Type B pancreatic cell (in vitro differentiated cells): ENCODE data around the gene XRCC1. TPM values are rescaled to one million over a fixed set of nuclear protein-coding genes. Genes with fewer than 3 reads are reported as not detected.

ENCODE experiments used
- DNase-seq: peaks from one replicate; pipeline ENCODE4 v3.0.0; 2021; ENCODE audit warnings: mixed read lengths; ENCODE audit not compliant: unreplicated experiment; ENCODE audit errors: extremely low spot score
- H3K27ac Mint-ChIP-seq: 2 replicates; pipeline ENCODE4 v1.8.0; 2021; ENCODE audit warnings: mild to moderate bottlenecking, mixed read lengths
- H3K27me3 Mint-ChIP-seq: 2 replicates; pipeline ENCODE4 v1.8.0; 2021; ENCODE audit warnings: mixed read lengths
- H3K36me3 Mint-ChIP-seq: 2 replicates; pipeline ENCODE4 v1.8.0; 2021; ENCODE audit warnings: mixed read lengths
- H3K4me1 Mint-ChIP-seq: one replicate; pipeline ENCODE4 v1.8.0; 2021; ENCODE audit warnings: mixed read lengths; ENCODE audit not compliant: unreplicated experiment
- H3K4me3 Mint-ChIP-seq: 2 replicates; pipeline ENCODE4 v1.8.0; 2021; ENCODE audit warnings: mild to moderate bottlenecking, mixed read lengths
- H3K9me3 Mint-ChIP-seq: 2 replicates; pipeline ENCODE4 v1.8.0; 2021; ENCODE audit warnings: mixed read lengths
- CTCF ChIP-seq: fragments of 200-600 bp; sonication (generic); conservative IDR thresholded peaks from 2 replicates; pipeline ENCODE4 v1.5.0; 2021; ENCODE audit warnings: antibody characterized with exemption, mild to moderate bottlenecking
- total RNA-seq: library from RNA; stranded (reverse); gene quantifications from 2 replicates; pipeline ENCODE4 v1.2.1, GENCODE V29; 2021; ENCODE audit warnings: low replicate concordance

The XRCC1 gene
- total RNA-seq, 1 donor from 2014 or later: 63.7 TPM

GRCh38 chr19:43612374-43612773, 37.0 kb upstream of the XRCC1 start:
- H3K4me3 Mint-ChIP-seq: no peak overlapping the region
- no peak for TF ChIP-seq CTCF
- DNase-seq: no peak
- H3K4me1 Mint-ChIP-seq: peaks cover 16% of the 10 kb centered on the region
- no peak overlapping the region for H3K27ac Mint-ChIP-seq
- no peaks in the 10 kb centered on the region for H3K27me3 Mint-ChIP-seq
- H3K36me3 Mint-ChIP-seq: peaks cover 31% of the 10 kb centered on the region
- H3K9me3 Mint-ChIP-seq: no peaks in the 10 kb centered on the region

GRCh38 chr19:43611788-43612187, 36.5 kb upstream of the XRCC1 start, which contains the start of gene SRRM5:
SRRM5 (plus strand) TSS chr19:43612088; CDS start chr19:43612122, 34 bp downstream.
- TF ChIP-seq CTCF: no peak
- peaks cover 16% of the 10 kb centered on the region for H3K4me1 Mint-ChIP-seq
- no peaks in the 10 kb centered on the region for H3K27me3 Mint-ChIP-seq
- H3K27ac Mint-ChIP-seq: no peak within 1 kb of the TSS
- DNase-seq: no peak
- H3K4me3 Mint-ChIP-seq: no peak within 1 kb of the TSS
- peaks cover 34% of the 10 kb centered on the region for H3K36me3 Mint-ChIP-seq
- H3K9me3 Mint-ChIP-seq: no peaks in the 10 kb centered on the region

DNA sequence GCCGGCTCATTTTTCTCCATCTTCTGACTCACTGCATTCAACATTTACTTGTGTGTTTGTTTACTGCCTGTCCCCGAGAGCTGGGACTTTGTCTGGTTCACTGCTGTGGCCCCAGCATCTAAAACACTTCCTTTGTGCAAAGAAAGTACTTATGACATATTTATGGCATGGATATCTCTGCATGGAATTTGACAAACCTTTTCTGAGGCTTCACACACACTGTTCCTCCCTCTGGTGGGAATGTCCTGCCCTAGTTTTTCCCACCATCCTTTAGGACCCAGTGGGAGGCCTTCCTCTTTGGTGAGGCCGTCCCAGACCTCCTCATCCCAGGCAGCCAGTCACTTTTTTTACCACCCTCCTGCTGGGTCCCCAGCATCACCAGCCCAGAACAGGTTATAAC, 35.2 kb upstream of the XRCC1 start:
- peaks cover 13% of the 10 kb centered on the region for H3K4me1 Mint-ChIP-seq
- H3K4me3 Mint-ChIP-seq: no peak overlapping the region
- H3K9me3 Mint-ChIP-seq: no peaks in the 10 kb centered on the region
- no peak for DNase-seq
- H3K27ac Mint-ChIP-seq: no peak overlapping the region
- peaks cover 31% of the 10 kb centered on the region for H3K36me3 Mint-ChIP-seq
- H3K27me3 Mint-ChIP-seq: no peaks in the 10 kb centered on the region
- TF ChIP-seq CTCF: no peak

- H3K36me3 Mint-ChIP-seq: peaks cover 31% of the 10 kb centered on the region
- TF ChIP-seq CTCF: no peak
- H3K4me3 Mint-ChIP-seq: no peak overlapping the region
- H3K4me1 Mint-ChIP-seq: peaks cover 12% of the 10 kb centered on the region
- H3K27ac Mint-ChIP-seq: no peak overlapping the region
- no peaks in the 10 kb centered on the region for H3K9me3 Mint-ChIP-seq
- no peak for DNase-seq
- no peaks in the 10 kb centered on the region for H3K27me3 Mint-ChIP-seq
Observed at GRCh38 chr19:43609872-43610271, 34.5 kb upstream of the XRCC1 start.

DNA sequence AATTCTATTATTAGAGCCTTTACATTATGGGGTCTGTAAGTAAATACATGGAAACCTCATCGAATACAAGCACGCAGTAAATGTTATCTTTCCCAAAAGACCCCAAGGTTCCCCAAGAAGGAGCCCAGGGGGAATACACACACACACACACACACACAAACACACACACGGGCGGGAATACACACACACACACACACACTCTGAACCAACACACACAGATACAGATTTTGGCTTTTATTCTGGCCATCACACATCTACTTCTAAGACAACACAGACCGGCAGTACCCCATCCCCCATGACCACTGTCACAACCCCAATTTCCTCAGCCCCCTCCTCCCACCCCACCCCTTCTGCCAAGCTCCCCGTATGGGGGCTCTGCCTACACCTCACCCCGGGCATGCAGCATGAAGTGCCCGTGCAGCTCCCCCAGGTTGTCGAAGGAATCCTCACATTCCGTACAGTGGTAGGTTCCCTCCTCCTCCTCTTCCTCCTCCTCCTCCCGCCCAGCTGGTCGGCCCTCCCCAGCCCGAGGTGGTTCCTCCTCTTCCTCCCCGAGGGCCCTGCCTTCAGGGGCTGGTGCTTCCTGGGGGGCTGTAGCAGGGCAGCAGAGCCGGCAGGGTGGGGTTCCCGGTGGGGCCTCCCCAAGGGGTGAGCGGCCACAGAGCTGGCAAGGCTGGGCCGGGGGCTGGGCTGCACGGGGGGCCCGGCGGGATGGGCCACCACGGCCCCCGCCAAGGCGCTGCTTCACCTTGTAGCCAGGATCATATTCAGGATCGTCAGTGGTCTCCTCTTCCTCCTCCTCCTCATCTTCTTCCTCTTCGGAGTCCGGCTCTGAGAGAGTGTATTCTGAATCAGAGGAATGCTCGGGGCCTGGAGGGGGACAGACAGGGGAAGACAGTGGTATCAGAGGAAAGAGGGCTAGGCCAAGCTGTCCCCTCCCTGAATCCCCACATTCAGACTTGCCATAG, 32.2 kb upstream of the XRCC1 start:
- TF ChIP-seq CTCF: no peak
- Mint-ChIP-seq H3K36me3 (peaks cover 17% of the 10 kb centered on the region), H3K27me3 (no peaks in the 10 kb centered on the region), H3K27ac (no peak overlapping the region), H3K4me3 (no peak overlapping the region), H3K4me1 (peaks cover 12% of the 10 kb centered on the region), H3K9me3 (no peaks in the 10 kb centered on the region)
- no peak for DNase-seq
